H1 (cell line): ENCODE measurements around the gene TMEM140.

ENCODE experiments used
- CHD2 ChIP-seq: IDR thresholded peaks from 2 replicates; pipeline ENCODE4 v1.6.1; 2012; ENCODE audit warnings: low read length, improper control_type of control experiment
- CTCF ChIP-seq, 3 experiments: IDR thresholded peaks; 1 replicate in 2 of 3; 2 replicates in 1 of 3; pipeline versions ENCODE4 v1.5.1 to v1.6.1; 2011; ENCODE audit warnings: low read length in 3 of 3, mild to moderate bottlenecking in 3 of 3, inconsistent platforms in 2 of 3, low read depth in 1 of 3, moderate library complexity in 1 of 3; ENCODE audit not compliant: insufficient read depth in 1 of 3; ENCODE audit errors: control extremely low read depth in 1 of 3
- EP300 ChIP-seq, 2 experiments: IDR thresholded peaks; 1 replicate in 1 of 2; 2 replicates in 1 of 2; pipeline ENCODE4 v1.6.1; 2011 to 2012; ENCODE audit warnings: low read depth in 2 of 2, low read length in 2 of 2, mild to moderate bottlenecking in 2 of 2, borderline replicate concordance in 1 of 2, inconsistent platforms in 1 of 2, moderate library complexity in 1 of 2
- EZH2 ChIP-seq: fragments of 200-600 bp; sonication (generic); IDR thresholded peaks from 2 replicates; pipeline ENCODE4 v1.7.1; 2012; ENCODE audit warnings: low read depth, mild to moderate bottlenecking, moderate library complexity, low read length, inconsistent platforms; ENCODE audit not compliant: severe bottlenecking
- FOSL1 ChIP-seq: IDR thresholded peaks from 2 replicates; pipeline ENCODE4 v1.6.1; 2011; ENCODE audit warnings: mild to moderate bottlenecking, low read depth, low read length, moderate library complexity; ENCODE audit not compliant: insufficient read depth
- POLR2A ChIP-seq, 2 experiments: IDR thresholded peaks; 1 replicate in 1 of 2; 2 replicates in 1 of 2; pipeline ENCODE4 v1.6.1; 2011; ENCODE audit warnings: low read depth in 2 of 2, low read length in 2 of 2, mild to moderate bottlenecking in 2 of 2; ENCODE audit errors: control extremely low read depth in 1 of 2
- POLR2AphosphoS5 ChIP-seq: IDR thresholded peaks from 2 replicates; pipeline ENCODE4 v1.6.1; 2011; ENCODE audit warnings: low read depth, low read length
- RAD21 ChIP-seq, 2 experiments: IDR thresholded peaks in 1 of 2; conservative IDR thresholded peaks in 1 of 2; 2 replicates each; pipeline ENCODE4 v1.6.1; 2011; ENCODE audit warnings: low read depth in 2 of 2, low read length in 2 of 2, improper control_type of control experiment in 1 of 2, inconsistent platforms in 1 of 2, mild to moderate bottlenecking in 1 of 2, moderate library complexity in 1 of 2
- TBP ChIP-seq: IDR thresholded peaks from 2 replicates; pipeline ENCODE4 v1.6.1; 2011; ENCODE audit warnings: low read depth, low read length, improper control_type of control experiment
- TCF12 ChIP-seq: IDR thresholded peaks from 2 replicates; pipeline ENCODE4 v1.6.1; 2011; ENCODE audit warnings: low read depth, mild to moderate bottlenecking, low read length
- ZNF274 ChIP-seq: IDR thresholded peaks from 2 replicates; pipeline ENCODE4 v1.7.0; 2012; ENCODE audit warnings: low read length, borderline replicate concordance; ENCODE audit errors: extremely low read depth

GRCh38 chr7:135177028-135177696 lies 29.3 kb downstream of the TMEM140 start:
- no peak for TF ChIP-seq EZH2
- no peak for TF ChIP-seq POLR2A (IDR thresholded peaks at IDR 0.05; ENCODE audit: control extremely low read depth in 1 of 2, low read depth in 2 of 2, low read length in 2 of 2)
- TF ChIP-seq ZNF274: no peak
- no peak for TF ChIP-seq CHD2
- TF ChIP-seq TBP: no peak
- no peak for TF ChIP-seq FOSL1
- no peak for TF ChIP-seq POLR2AphosphoS5
- no peak for TF ChIP-seq CTCF (IDR thresholded peaks at IDR 0.05; ENCODE audit: control extremely low read depth in 1 of 3, insufficient read depth in 1 of 3, low read depth in 1 of 3, low read length in 3 of 3)
- no peak for TF ChIP-seq TCF12
- no peak for TF ChIP-seq RAD21 (IDR thresholded peaks at IDR 0.05 in 1 of 2, conservative IDR thresholded peaks at IDR 0.05 in 1 of 2; ENCODE audit: low read depth in 2 of 2, low read length in 2 of 2)
- TF ChIP-seq EP300 (IDR thresholded peaks at IDR 0.05; ENCODE audit: borderline replicate concordance in 1 of 2, low read depth in 2 of 2, low read length in 2 of 2): no peak
